ENCODE results near the gene CHD9.
"Not testable (repeated sequence)": the region's sequence is repeated elsewhere in the genome, so short reads cannot be mapped to it uniquely, and the experiment has no call there.

The CHD9 gene

GRCh38 chr16:53257001-53257400 lies 202.2 kb downstream of the CHD9 start:
- Histone ChIP-seq H3K36me3 (ENCODE audit: control insufficient read depth, insufficient read depth, low read length) (peaks cover 9% of the 10 kb centered on the region), H3K4me1 (ENCODE audit: control insufficient read depth, insufficient read depth, low read length) (no peaks in the 10 kb centered on the region)

GRCh38 chr16:53258809-53259208 lies 204.0 kb downstream of the CHD9 start:
- H3K9ac ChIP-seq (ENCODE audit: low read length), result no peak overlapping the region
- H3K4me1 ChIP-seq (ENCODE audit: control insufficient read depth, insufficient read depth, low read length), result no peaks in the 10 kb centered on the region
- peaks cover 11% of the 10 kb centered on the region for H3K36me3 ChIP-seq (ENCODE audit: control insufficient read depth, insufficient read depth, low read length)
- no peak overlapping the region for H3K4me3 ChIP-seq (ENCODE audit: low read length)
- H3K27ac ChIP-seq (ENCODE audit: low read depth, low read length), result no peak overlapping the region
- H3K27me3 ChIP-seq (ENCODE audit: control insufficient read depth, insufficient read depth, low read length), result no peaks in the 10 kb centered on the region

More at GRCh38 chr16:53257001-53257400, 202.2 kb downstream of the CHD9 start:
- H3K4me3 ChIP-seq (ENCODE audit: low read length), result no peak overlapping the region
- no peaks in the 10 kb centered on the region for H3K27me3 ChIP-seq (ENCODE audit: control insufficient read depth, insufficient read depth, low read length)
- H3K9ac ChIP-seq (ENCODE audit: low read length), result no peak overlapping the region
- H3K27ac ChIP-seq (ENCODE audit: low read depth, low read length), result no peak overlapping the region

GRCh38 chr16:53261276-53261675 lies 206.5 kb downstream of the CHD9 start:
- peaks cover 10% of the 10 kb centered on the region for H3K36me3 ChIP-seq (ENCODE audit: control insufficient read depth, insufficient read depth, low read length)

GRCh38 chr16:53262645-53263044 lies 207.9 kb downstream of the CHD9 start:
- Histone ChIP-seq H3K36me3 (ENCODE audit: control insufficient read depth, insufficient read depth, low read length) (peaks cover 9% of the 10 kb centered on the region), H3K9ac (ENCODE audit: low read length) (no peak overlapping the region), H3K27me3 (ENCODE audit: control insufficient read depth, insufficient read depth, low read length) (no peaks in the 10 kb centered on the region), H3K4me1 (ENCODE audit: control insufficient read depth, insufficient read depth, low read length) (no peaks in the 10 kb centered on the region), H3K27ac (ENCODE audit: low read depth, low read length) (no peak overlapping the region), H3K4me3 (ENCODE audit: low read length) (no peak overlapping the region)

More at GRCh38 chr16:53261276-53261675, 206.5 kb downstream of the CHD9 start:
- H3K9ac ChIP-seq (ENCODE audit: low read length), result no peak overlapping the region
- H3K4me3 ChIP-seq (ENCODE audit: low read length), result no peak overlapping the region
- H3K4me1 ChIP-seq (ENCODE audit: control insufficient read depth, insufficient read depth, low read length), result no peaks in the 10 kb centered on the region
- no peaks in the 10 kb centered on the region for H3K27me3 ChIP-seq (ENCODE audit: control insufficient read depth, insufficient read depth, low read length)
- no peak overlapping the region for H3K27ac ChIP-seq (ENCODE audit: low read depth, low read length)

- peaks cover 13% of the 10 kb centered on the region for H3K36me3 ChIP-seq (ENCODE audit: control insufficient read depth, insufficient read depth, low read length)
- no peaks in the 10 kb centered on the region for H3K4me1 ChIP-seq (ENCODE audit: control insufficient read depth, insufficient read depth, low read length)
- H3K9ac ChIP-seq (ENCODE audit: low read length), result no peak overlapping the region
- H3K27me3 ChIP-seq (ENCODE audit: control insufficient read depth, insufficient read depth, low read length), result no peaks in the 10 kb centered on the region
- H3K4me3 ChIP-seq (ENCODE audit: low read length), result no peak overlapping the region
- H3K27ac ChIP-seq (ENCODE audit: low read depth, low read length), result no peak overlapping the region
These were observed 211.4 kb downstream of the CHD9 start for GRCh38 chr16:53266156-53266555.

GRCh38 chr16:53278498-53278897 lies 223.7 kb downstream of the CHD9 start:
- H3K9ac ChIP-seq (ENCODE audit: low read length); H3K4me1 ChIP-seq (ENCODE audit: control insufficient read depth, insufficient read depth, low read length); H3K27ac ChIP-seq (ENCODE audit: low read depth, low read length); H3K4me3 ChIP-seq (ENCODE audit: low read length); H3K27me3 ChIP-seq (ENCODE audit: control insufficient read depth, insufficient read depth, low read length): not testable (repeated sequence)
- peaks cover 34% of the 10 kb centered on the region for H3K36me3 ChIP-seq (ENCODE audit: control insufficient read depth, insufficient read depth, low read length)

- H3K4me3 ChIP-seq (ENCODE audit: low read length), result no peak overlapping the region
- H3K4me1 ChIP-seq (ENCODE audit: control insufficient read depth, insufficient read depth, low read length), result no peaks in the 10 kb centered on the region
- no peak overlapping the region for H3K9ac ChIP-seq (ENCODE audit: low read length)
- no peak overlapping the region for H3K27ac ChIP-seq (ENCODE audit: low read depth, low read length)
- peaks cover 18% of the 10 kb centered on the region for H3K36me3 ChIP-seq (ENCODE audit: control insufficient read depth, insufficient read depth, low read length)
- no peaks in the 10 kb centered on the region for H3K27me3 ChIP-seq (ENCODE audit: control insufficient read depth, insufficient read depth, low read length)
These were observed 226.5 kb downstream of the CHD9 start for GRCh38 chr16:53281280-53281679.

GRCh38 chr16:53281859-53282258 lies 227.1 kb downstream of the CHD9 start:
- no peak overlapping the region for H3K4me3 ChIP-seq (ENCODE audit: low read length)
- H3K36me3 ChIP-seq (ENCODE audit: control insufficient read depth, insufficient read depth, low read length), result peaks cover 18% of the 10 kb centered on the region
- no peak overlapping the region for H3K27ac ChIP-seq (ENCODE audit: low read depth, low read length)
- H3K27me3 ChIP-seq (ENCODE audit: control insufficient read depth, insufficient read depth, low read length), result no peaks in the 10 kb centered on the region
- H3K9ac ChIP-seq (ENCODE audit: low read length), result no peak overlapping the region
- H3K4me1 ChIP-seq (ENCODE audit: control insufficient read depth, insufficient read depth, low read length), result no peaks in the 10 kb centered on the region

GRCh38 chr16:53282328-53282727 lies 227.5 kb downstream of the CHD9 start:
- Histone ChIP-seq H3K4me3 (ENCODE audit: low read length) (no peak overlapping the region), H3K27ac (ENCODE audit: low read depth, low read length) (no peak overlapping the region), H3K9ac (ENCODE audit: low read length) (no peak overlapping the region), H3K27me3 (ENCODE audit: control insufficient read depth, insufficient read depth, low read length) (no peaks in the 10 kb centered on the region), H3K36me3 (ENCODE audit: control insufficient read depth, insufficient read depth, low read length) (peaks cover 17% of the 10 kb centered on the region), H3K4me1 (ENCODE audit: control insufficient read depth, insufficient read depth, low read length) (no peaks in the 10 kb centered on the region)

- Histone ChIP-seq H3K9ac (ENCODE audit: low read length) (no peak overlapping the region), H3K4me1 (ENCODE audit: control insufficient read depth, insufficient read depth, low read length) (no peaks in the 10 kb centered on the region), H3K4me3 (ENCODE audit: low read length) (no peak overlapping the region), H3K36me3 (ENCODE audit: control insufficient read depth, insufficient read depth, low read length) (peaks cover 20% of the 10 kb centered on the region), H3K27me3 (ENCODE audit: control insufficient read depth, insufficient read depth, low read length) (no peaks in the 10 kb centered on the region), H3K27ac (ENCODE audit: low read depth, low read length) (no peak overlapping the region)
These were observed 228.5 kb downstream of the CHD9 start for GRCh38 chr16:53282975-53283946.

- no peak overlapping the region for H3K4me3 ChIP-seq (ENCODE audit: low read length)
- peaks cover 33% of the 10 kb centered on the region for H3K36me3 ChIP-seq (ENCODE audit: control insufficient read depth, insufficient read depth, low read length)
- H3K4me1 ChIP-seq (ENCODE audit: control insufficient read depth, insufficient read depth, low read length), result no peaks in the 10 kb centered on the region
- no peaks in the 10 kb centered on the region for H3K27me3 ChIP-seq (ENCODE audit: control insufficient read depth, insufficient read depth, low read length)
- H3K9ac ChIP-seq (ENCODE audit: low read length), result no peak overlapping the region
- no peak overlapping the region for H3K27ac ChIP-seq (ENCODE audit: low read depth, low read length)
These were observed 230.4 kb downstream of the CHD9 start for GRCh38 chr16:53285236-53285635.

- Histone ChIP-seq H3K4me3 (ENCODE audit: low read length) (no peak overlapping the region), H3K9ac (ENCODE audit: low read length) (no peak overlapping the region), H3K4me1 (ENCODE audit: control insufficient read depth, insufficient read depth, low read length) (no peaks in the 10 kb centered on the region), H3K36me3 (ENCODE audit: control insufficient read depth, insufficient read depth, low read length) (peaks cover 36% of the 10 kb centered on the region), H3K27me3 (ENCODE audit: control insufficient read depth, insufficient read depth, low read length) (no peaks in the 10 kb centered on the region), H3K27ac (ENCODE audit: low read depth, low read length) (no peak overlapping the region)
These were observed 235.7 kb downstream of the CHD9 start for GRCh38 chr16:53290520-53290919.

Measured in rectal smooth muscle tissue (tissue), 1 donor.